Neural cell (in vitro differentiated cells): ENCODE data around the gene CFAP61. TPM values are rescaled to one million over a fixed set of nuclear protein-coding genes. Genes with fewer than 3 reads are reported as not detected.
"Not testable (repeated sequence)": the region's sequence is repeated elsewhere in the genome, so short reads cannot be mapped to it uniquely, and the experiment has no call there.

Experiments used
- H2AFZ ChIP-seq: fragments of 200-600, 300-800 bp; sonication (generic), shearing (Covaris generic); 2 replicates; pipeline ENCODE4 v1.6.0; 2014; ENCODE audit warnings: low read depth, mild to moderate bottlenecking, antibody characterized with exemption, low read length, moderate library complexity
- H3F3A ChIP-seq: fragments of 200-600 bp; shearing (Covaris generic); 2 replicates; pipeline ENCODE4 v1.6.1; 2016; ENCODE audit warnings: mild to moderate bottlenecking, moderate library complexity, mixed read lengths, antibody characterized with exemption, low read length; ENCODE audit not compliant: insufficient read depth, poor library complexity, severe bottlenecking
- H3K27ac ChIP-seq: fragments of 200-600, 300-800 bp; sonication (generic), shearing (Covaris generic); 2 replicates; pipeline ENCODE4 v1.5.1; 2014; ENCODE audit warnings: mild to moderate bottlenecking, low read length, moderate library complexity
- H3K27me3 ChIP-seq: fragments of 300-800, 200-600 bp; sonication (generic), shearing (Covaris generic); 2 replicates; pipeline ENCODE4 v1.6.0; 2014; ENCODE audit warnings: mild to moderate bottlenecking, low read depth, low read length, moderate library complexity; ENCODE audit not compliant: insufficient read depth
- H3K36me3 ChIP-seq: fragments of 300-800, 200-600 bp; sonication (generic), shearing (Covaris generic); 2 replicates; pipeline ENCODE4 v1.5.1; 2014; ENCODE audit warnings: mild to moderate bottlenecking, antibody characterized with exemption, low read length, moderate library complexity; ENCODE audit not compliant: insufficient read depth
- H3K4me2 ChIP-seq: fragments of 300-800, 200-600 bp; sonication (generic), shearing (Covaris generic); 2 replicates; pipeline ENCODE4 v1.6.0; 2014; ENCODE audit warnings: mild to moderate bottlenecking, low read length
- H3K4me3 ChIP-seq: fragments of 300-800, 200-600 bp; sonication (generic), shearing (Covaris generic); 2 replicates; pipeline ENCODE4 v1.5.1; 2014; ENCODE audit warnings: mild to moderate bottlenecking, low read length, moderate library complexity
- H3K79me2 ChIP-seq: fragments of 200-600 bp; shearing (Covaris generic); replicated peaks from 2 replicates; pipeline ENCODE4 v1.6.0; 2014; ENCODE audit warnings: mild to moderate bottlenecking, low read length, moderate library complexity; ENCODE audit not compliant: insufficient read depth
- H3K9ac ChIP-seq: fragments of 300-800, 200-600 bp; sonication (generic), shearing (Covaris generic); 2 replicates; pipeline ENCODE4 v1.6.1; 2016; ENCODE audit warnings: mild to moderate bottlenecking, low read length, mixed read lengths
- H3K9me2 ChIP-seq: fragments of 200-600 bp; shearing (Covaris generic); 2 replicates; pipeline ENCODE4 v1.6.1; 2016; ENCODE audit warnings: mild to moderate bottlenecking, low read length, mixed read lengths; ENCODE audit not compliant: insufficient read depth
- H3K9me3 ChIP-seq: fragments of 200-600, 300-800 bp; sonication (generic), shearing (Covaris generic); 2 replicates; pipeline ENCODE4 v1.6.1; 2016; ENCODE audit warnings: mild to moderate bottlenecking, mixed run types, low read length, moderate library complexity, mixed read lengths
- H4K20me1 ChIP-seq: fragments of 200-600 bp; shearing (Covaris generic); 2 replicates; pipeline ENCODE4 v1.6.1; 2016; ENCODE audit warnings: mild to moderate bottlenecking, mixed run types; ENCODE audit not compliant: insufficient read depth
- EP300 ChIP-seq: fragments of 450-650 bp; conservative IDR thresholded peaks from 2 replicates; pipeline ENCODE4 v1.6.1; 2014; ENCODE audit warnings: antibody characterized with exemption, mild to moderate bottlenecking, moderate library complexity; ENCODE audit not compliant: poor library complexity, severe bottlenecking
- EZH2 ChIP-seq: fragments of 200-600, 300-800 bp; shearing (Covaris generic), sonication (generic); IDR thresholded peaks from 2 replicates; pipeline ENCODE4 v1.6.1; 2014; ENCODE audit warnings: antibody characterized with exemption, low read length, borderline replicate concordance, mild to moderate bottlenecking; ENCODE audit not compliant: insufficient read depth, poor library complexity, severe bottlenecking
- MXI1 ChIP-seq: fragments of 450-650 bp; conservative IDR thresholded peaks from 2 replicates; pipeline ENCODE4 v1.6.1; 2014; ENCODE audit warnings: antibody characterized with exemption, mild to moderate bottlenecking; ENCODE audit not compliant: poor library complexity, severe bottlenecking
- POLR2AphosphoS5 ChIP-seq: IDR thresholded peaks from 2 replicates; pipeline ENCODE4 v1.6.1; 2012
- RAD21 ChIP-seq: fragments of 450-650 bp; conservative IDR thresholded peaks from 2 replicates; pipeline ENCODE4 v1.6.1; 2014; ENCODE audit warnings: antibody characterized with exemption, mild to moderate bottlenecking, moderate library complexity
- SMC3 ChIP-seq: fragments of 450-650 bp; conservative IDR thresholded peaks from 2 replicates; pipeline ENCODE4 v1.6.1; 2014; ENCODE audit warnings: antibody characterized with exemption, mild to moderate bottlenecking, moderate library complexity; ENCODE audit not compliant: poor library complexity
- TAF1 ChIP-seq: IDR thresholded peaks from 2 replicates; pipeline ENCODE4 v1.6.1; 2012; ENCODE audit warnings: low read depth
- polyA plus RNA-seq: library from polyadenylated mRNA; depleted of rRNA; stranded (reverse); fragments of >200 nt; gene quantifications from 2 replicates; pipeline ENCODE4 v1.2.3, GENCODE V29; 2014
- TF ChIP-seq, protein P1 (sequence below): IDR thresholded peaks from 2 replicates; pipeline ENCODE4 v1.6.1; 2012; ENCODE audit warnings: borderline replicate concordance
- TF ChIP-seq, protein P2 (sequence below): fragments of 450-650 bp; IDR thresholded peaks from 2 replicates; pipeline ENCODE4 v1.5.1; 2014; ENCODE audit warnings: antibody characterized with exemption, mild to moderate bottlenecking, moderate library complexity; ENCODE audit not compliant: poor library complexity, severe bottlenecking

CFAP61 gene
- polyA plus RNA-seq, 1 donor from 2014 or later = 0.42 TPM

DNA sequence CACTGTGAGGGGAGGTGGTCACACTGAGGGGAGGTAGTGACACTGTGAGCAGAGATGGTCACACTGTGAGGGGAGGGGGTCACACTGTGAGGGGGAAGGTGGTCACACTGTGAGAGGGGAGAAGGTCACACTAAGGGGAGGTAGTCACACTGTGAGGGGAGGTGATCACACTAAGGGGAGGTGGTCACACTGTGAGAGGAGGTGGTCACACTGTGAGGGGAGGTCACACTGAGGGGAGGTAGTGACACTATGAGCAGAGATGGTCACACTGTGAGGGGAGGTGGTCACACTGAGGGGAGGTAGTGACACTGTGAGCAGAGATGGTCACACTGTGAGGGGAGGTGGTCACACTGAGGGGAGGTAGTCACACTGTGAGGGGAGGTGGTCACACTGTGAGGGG lies 303.2 kb downstream of the CFAP61 start:
- H3K36me3 ChIP-seq, H3K79me2 ChIP-seq, H3K27ac ChIP-seq, H3K4me2 ChIP-seq, H4K20me1 ChIP-seq, H3F3A ChIP-seq, H3K9me3 ChIP-seq, H3K9me2 ChIP-seq, H3K27me3 ChIP-seq, H2AFZ ChIP-seq, H3K9ac ChIP-seq, H3K4me3 ChIP-seq: not testable (repeated sequence)

DNA sequence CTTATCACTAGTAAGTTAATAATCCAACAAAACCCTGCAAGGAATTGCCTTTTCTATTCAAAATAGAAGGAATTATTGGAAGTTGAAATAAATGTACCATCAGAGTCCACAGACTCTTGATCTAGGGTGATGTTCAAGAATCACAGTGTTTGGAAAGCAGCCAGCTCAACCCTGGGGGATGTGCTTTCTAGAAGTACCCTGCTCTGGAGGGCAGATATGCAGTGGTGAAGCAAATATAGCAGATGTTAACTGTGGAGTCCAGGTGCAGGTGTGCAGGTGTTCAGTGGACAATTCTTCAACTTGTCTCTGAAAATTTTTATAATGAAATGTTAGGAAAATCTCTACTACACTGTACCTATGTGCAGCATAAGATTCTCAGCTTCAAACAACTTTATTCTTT lies 306.5 kb downstream of the CFAP61 start:
- H3K4me3 ChIP-seq = no peak overlapping the region
- H3F3A ChIP-seq = no peaks in the 10 kb centered on the region
- no peaks in the 10 kb centered on the region for H3K9me2 ChIP-seq
- H3K9ac ChIP-seq = no peak overlapping the region
- TF ChIP-seq EP300 (no peak), MXI1 (no peak), EZH2 (no peak), RAD21 (no peak), SMC3 (no peak), POLR2AphosphoS5 (no peak), TAF1 (no peak)
- TF ChIP-seq, protein P1, sequence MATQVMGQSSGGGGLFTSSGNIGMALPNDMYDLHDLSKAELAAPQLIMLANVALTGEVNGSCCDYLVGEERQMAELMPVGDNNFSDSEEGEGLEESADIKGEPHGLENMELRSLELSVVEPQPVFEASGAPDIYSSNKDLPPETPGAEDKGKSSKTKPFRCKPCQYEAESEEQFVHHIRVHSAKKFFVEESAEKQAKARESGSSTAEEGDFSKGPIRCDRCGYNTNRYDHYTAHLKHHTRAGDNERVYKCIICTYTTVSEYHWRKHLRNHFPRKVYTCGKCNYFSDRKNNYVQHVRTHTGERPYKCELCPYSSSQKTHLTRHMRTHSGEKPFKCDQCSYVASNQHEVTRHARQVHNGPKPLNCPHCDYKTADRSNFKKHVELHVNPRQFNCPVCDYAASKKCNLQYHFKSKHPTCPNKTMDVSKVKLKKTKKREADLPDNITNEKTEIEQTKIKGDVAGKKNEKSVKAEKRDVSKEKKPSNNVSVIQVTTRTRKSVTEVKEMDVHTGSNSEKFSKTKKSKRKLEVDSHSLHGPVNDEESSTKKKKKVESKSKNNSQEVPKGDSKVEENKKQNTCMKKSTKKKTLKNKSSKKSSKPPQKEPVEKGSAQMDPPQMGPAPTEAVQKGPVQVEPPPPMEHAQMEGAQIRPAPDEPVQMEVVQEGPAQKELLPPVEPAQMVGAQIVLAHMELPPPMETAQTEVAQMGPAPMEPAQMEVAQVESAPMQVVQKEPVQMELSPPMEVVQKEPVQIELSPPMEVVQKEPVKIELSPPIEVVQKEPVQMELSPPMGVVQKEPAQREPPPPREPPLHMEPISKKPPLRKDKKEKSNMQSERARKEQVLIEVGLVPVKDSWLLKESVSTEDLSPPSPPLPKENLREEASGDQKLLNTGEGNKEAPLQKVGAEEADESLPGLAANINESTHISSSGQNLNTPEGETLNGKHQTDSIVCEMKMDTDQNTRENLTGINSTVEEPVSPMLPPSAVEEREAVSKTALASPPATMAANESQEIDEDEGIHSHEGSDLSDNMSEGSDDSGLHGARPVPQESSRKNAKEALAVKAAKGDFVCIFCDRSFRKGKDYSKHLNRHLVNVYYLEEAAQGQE = no peak
- TF ChIP-seq, protein P2, sequence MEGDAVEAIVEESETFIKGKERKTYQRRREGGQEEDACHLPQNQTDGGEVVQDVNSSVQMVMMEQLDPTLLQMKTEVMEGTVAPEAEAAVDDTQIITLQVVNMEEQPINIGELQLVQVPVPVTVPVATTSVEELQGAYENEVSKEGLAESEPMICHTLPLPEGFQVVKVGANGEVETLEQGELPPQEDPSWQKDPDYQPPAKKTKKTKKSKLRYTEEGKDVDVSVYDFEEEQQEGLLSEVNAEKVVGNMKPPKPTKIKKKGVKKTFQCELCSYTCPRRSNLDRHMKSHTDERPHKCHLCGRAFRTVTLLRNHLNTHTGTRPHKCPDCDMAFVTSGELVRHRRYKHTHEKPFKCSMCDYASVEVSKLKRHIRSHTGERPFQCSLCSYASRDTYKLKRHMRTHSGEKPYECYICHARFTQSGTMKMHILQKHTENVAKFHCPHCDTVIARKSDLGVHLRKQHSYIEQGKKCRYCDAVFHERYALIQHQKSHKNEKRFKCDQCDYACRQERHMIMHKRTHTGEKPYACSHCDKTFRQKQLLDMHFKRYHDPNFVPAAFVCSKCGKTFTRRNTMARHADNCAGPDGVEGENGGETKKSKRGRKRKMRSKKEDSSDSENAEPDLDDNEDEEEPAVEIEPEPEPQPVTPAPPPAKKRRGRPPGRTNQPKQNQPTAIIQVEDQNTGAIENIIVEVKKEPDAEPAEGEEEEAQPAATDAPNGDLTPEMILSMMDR = no peak
- peaks cover 2% of the 10 kb centered on the region for H3K9me3 ChIP-seq
- no peak overlapping the region for H3K4me2 ChIP-seq
- no peaks in the 10 kb centered on the region for H4K20me1 ChIP-seq
- H3K36me3 ChIP-seq = no peaks in the 10 kb centered on the region
- H2AFZ ChIP-seq = no peak overlapping the region
- no peaks in the 10 kb centered on the region for H3K79me2 ChIP-seq
- H3K27me3 ChIP-seq = peaks cover 15% of the 10 kb centered on the region
- no peak overlapping the region for H3K27ac ChIP-seq

DNA sequence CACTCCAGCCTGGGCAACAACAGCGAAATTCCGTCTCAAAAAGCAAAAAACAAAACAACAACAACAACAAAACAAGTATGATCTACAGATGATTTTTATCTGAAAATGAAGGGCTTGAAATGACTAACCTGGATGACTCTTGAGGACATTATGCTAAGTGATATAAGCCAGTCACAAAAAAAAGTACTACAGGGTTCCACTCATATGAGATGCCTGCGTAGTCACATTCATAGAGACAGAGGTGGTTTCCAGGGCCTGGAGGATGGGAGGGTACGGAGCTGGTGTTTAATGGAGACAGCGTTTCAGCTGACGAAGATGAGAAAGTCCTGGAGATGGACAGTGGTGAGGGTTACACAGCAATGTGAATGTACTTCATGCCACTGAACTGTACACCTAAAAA lies 307.3 kb downstream of the CFAP61 start:
- Histone ChIP-seq H3K9ac (no peak overlapping the region), H2AFZ (no peak overlapping the region), H3K27ac (no peak overlapping the region), H3K27me3 (peaks cover 23% of the 10 kb centered on the region), H3K9me2 (no peaks in the 10 kb centered on the region), H3K4me3 (no peak overlapping the region), H4K20me1 (no peaks in the 10 kb centered on the region), H3K36me3 (no peaks in the 10 kb centered on the region), H3F3A (peaks cover 7% of the 10 kb centered on the region), H3K9me3 (no peaks in the 10 kb centered on the region), H3K79me2 (no peaks in the 10 kb centered on the region), H3K4me2 (no peak overlapping the region)
- TF ChIP-seq, protein P2 = no peak
- no peak for TF ChIP-seq EZH2
- TF ChIP-seq SMC3 = no peak
- TF ChIP-seq MXI1 = no peak
- TF ChIP-seq POLR2AphosphoS5 = no peak
- TF ChIP-seq RAD21 = no peak
- TF ChIP-seq TAF1 = no peak
